DND-41 (cell line): ENCODE results near the gene GPX3.

Experiments used
- ATAC-seq: fragments of 200-7000 bp; cut with Tn5 transposase; 3 replicates; pipeline ENCODE4 v1.9.1; 2021; ENCODE audit warnings: low read depth; ENCODE audit not compliant: insufficient read depth
- DNase-seq: peaks from one replicate; pipeline ENCODE4 v3.0.0-alpha.2; 2020
- H2AFZ ChIP-seq: 2 replicates; pipeline ENCODE4 v1.6.0; 2012; ENCODE audit warnings: low read depth, low read length
- H3K27ac ChIP-seq: 2 replicates; pipeline ENCODE4 v1.5.1; 2012; ENCODE audit warnings: low read length, inconsistent platforms
- H3K27me3 ChIP-seq: fragments of 200-600 bp; sonication (generic); 2 replicates; pipeline ENCODE4 v1.6.0; 2012; ENCODE audit warnings: low read length, mild to moderate bottlenecking, inconsistent platforms; ENCODE audit not compliant: insufficient read depth, poor library complexity
- H3K36me3 ChIP-seq: 2 replicates; pipeline ENCODE4 v1.5.1; 2012; ENCODE audit warnings: low read length, inconsistent platforms; ENCODE audit not compliant: insufficient read depth
- H3K4me1 ChIP-seq: 2 replicates; pipeline ENCODE4 v1.5.1; 2012; ENCODE audit warnings: mild to moderate bottlenecking, low read length; ENCODE audit not compliant: insufficient read depth
- H3K4me2 ChIP-seq: 2 replicates; pipeline ENCODE4 v1.6.0; 2012; ENCODE audit warnings: mild to moderate bottlenecking, moderate library complexity, low read length, inconsistent platforms; ENCODE audit not compliant: insufficient read depth
- H3K4me3 ChIP-seq, 2 experiments: fragments of 200-600 bp in 1 of 2; shearing (Covaris generic) in 1 of 2; 2 replicates each; pipeline ENCODE4 v1.5.1; 2012 to 2016; ENCODE audit warnings: inconsistent platforms in 2 of 2, low read length in 2 of 2, mild to moderate bottlenecking in 2 of 2, low read depth in 1 of 2, moderate library complexity in 1 of 2
- H3K79me2 ChIP-seq: 2 replicates; pipeline ENCODE4 v1.6.0; 2012; ENCODE audit warnings: low read length, inconsistent platforms; ENCODE audit not compliant: insufficient read depth
- H3K9ac ChIP-seq: 2 replicates; pipeline ENCODE4 v1.6.0; 2012; ENCODE audit warnings: low read depth, mild to moderate bottlenecking, inconsistent platforms, low read length, moderate library complexity
- H3K9me3 ChIP-seq: 2 replicates; pipeline ENCODE4 v1.5.1; 2012; ENCODE audit warnings: low read length, moderate library complexity, mild to moderate bottlenecking, inconsistent platforms; ENCODE audit not compliant: insufficient read depth, severe bottlenecking
- H4K20me1 ChIP-seq: 2 replicates; pipeline ENCODE4 v1.6.0; 2012; ENCODE audit warnings: low read length; ENCODE audit not compliant: insufficient read depth
- CTCF ChIP-seq: IDR thresholded peaks from 2 replicates; pipeline ENCODE4 v1.5.1; 2012; ENCODE audit warnings: borderline replicate concordance, low read length, moderate library complexity, mild to moderate bottlenecking; ENCODE audit not compliant: poor library complexity, severe bottlenecking; ENCODE audit errors: extremely low read depth
- EZH2 ChIP-seq: IDR thresholded peaks from 3 replicates; pipeline ENCODE4 v1.6.1; 2012; ENCODE audit warnings: borderline replicate concordance, low read depth, mild to moderate bottlenecking, moderate library complexity, low read length, inconsistent platforms; ENCODE audit not compliant: severe bottlenecking

GPX3 gene

GRCh38 chr5:151036556-151036955 is 16.2 kb downstream of the GPX3 start:
- H3K27ac ChIP-seq = no peak overlapping the region
- no peak for ATAC-seq
- no peak overlapping the region for H3K4me3 ChIP-seq
- no peak overlapping the region for H2AFZ ChIP-seq
- no peak overlapping the region for H3K9ac ChIP-seq
- H3K4me1 ChIP-seq = no peaks in the 10 kb centered on the region
- no peak for TF ChIP-seq EZH2
- TF ChIP-seq CTCF = no peak
- no peaks in the 10 kb centered on the region for H3K79me2 ChIP-seq
- no peaks in the 10 kb centered on the region for H3K27me3 ChIP-seq
- peaks cover 98% of the 10 kb centered on the region for H3K36me3 ChIP-seq
- DNase-seq = no peak
- no peak overlapping the region for H3K4me2 ChIP-seq
- H4K20me1 ChIP-seq = no peaks in the 10 kb centered on the region
- H3K9me3 ChIP-seq = no peaks in the 10 kb centered on the region

GRCh38 chr5:151037561-151038411 is 17.4 kb downstream of the GPX3 start:
- Histone ChIP-seq H3K9me3 (no peaks in the 10 kb centered on the region), H2AFZ (no peak overlapping the region), H3K4me3 (no peak overlapping the region), H4K20me1 (no peaks in the 10 kb centered on the region), H3K27me3 (no peaks in the 10 kb centered on the region), H3K36me3 (peaks cover 98% of the 10 kb centered on the region), H3K4me1 (no peaks in the 10 kb centered on the region), H3K9ac (no peak overlapping the region), H3K79me2 (no peaks in the 10 kb centered on the region), H3K27ac (no peak overlapping the region), H3K4me2 (no peak overlapping the region)
- ATAC-seq (no peak), DNase-seq (no peak)
- TF ChIP-seq CTCF = no peak

GRCh38 chr5:151038412-151038745 is 18.0 kb downstream of the GPX3 start:
- no peak overlapping the region for H3K27ac ChIP-seq
- DNase-seq (no peak), ATAC-seq (no peak)
- no peaks in the 10 kb centered on the region for H3K9me3 ChIP-seq
- H3K27me3 ChIP-seq = no peaks in the 10 kb centered on the region
- no peak overlapping the region for H2AFZ ChIP-seq
- no peak overlapping the region for H3K4me2 ChIP-seq
- no peak for TF ChIP-seq EZH2
- TF ChIP-seq CTCF = no peak
- H3K4me3 ChIP-seq = no peak overlapping the region
- H3K9ac ChIP-seq = no peak overlapping the region
- H3K4me1 ChIP-seq = no peaks in the 10 kb centered on the region
- no peaks in the 10 kb centered on the region for H4K20me1 ChIP-seq
- peaks cover 98% of the 10 kb centered on the region for H3K36me3 ChIP-seq
- H3K79me2 ChIP-seq = no peaks in the 10 kb centered on the region
